Lung microvascular endothelial cell (primary cell): Measurements from ENCODE around the gene ARL16. TPM values are rescaled to one million over a fixed set of nuclear protein-coding genes. Genes with fewer than 3 reads are reported as not detected.

Source experiments
- DNase-seq, 2 donors: peaks; one replicate each; pipeline versions ENCODE4 v3.0.0 to v3.0.0-alpha.2; 2010; ENCODE audit warnings: low read depth in 2 of 2
- total RNA-seq: library from RNA; depleted of rRNA; stranded (reverse); fragments of >200 nt; gene quantifications from 2 replicates; pipeline ENCODE4 v1.2.1, GENCODE V29; 2014

Gene ARL16
- total RNA-seq, 1 donor from 2014 or later, result 28.6 TPM

GRCh38 chr17:81713004-81713555 is 29.5 kb upstream of the ARL16 start:
- DNase-seq, result no peak

- DNase-seq, result peak; percentile 42 to 46
Observed at GRCh38 chr17:81712468-81713003, 28.9 kb upstream of the ARL16 start.

GRCh38 chr17:81711814-81712467 is 28.3 kb upstream of the ARL16 start, which contains the start of gene SLC25A10:
SLC25A10 (plus strand) TSS chr17:81712284; CDS start chr17:81712427, 143 bp downstream.
- peak; percentile 75 to 82 for DNase-seq

- DNase-seq, result peak in 1 of 2 donors; percentile 37
Observed at GRCh38 chr17:81710514-81711308, 27.1 kb upstream of the ARL16 start.

GRCh38 chr17:81708739-81709185 is 25.2 kb upstream of the ARL16 start:
- DNase-seq, result no peak

- DNase-seq, result no peak
Observed at GRCh38 chr17:81707725-81708646, 24.4 kb upstream of the ARL16 start.

- DNase-seq, result no peak
Observed at GRCh38 chr17:81706757-81707624, 23.4 kb upstream of the ARL16 start.

- no peak for DNase-seq
Observed at GRCh38 chr17:81706232-81706611, 22.6 kb upstream of the ARL16 start.

GRCh38 chr17:81705518-81706231 is 22.1 kb upstream of the ARL16 start:
- no peak for DNase-seq

GRCh38 chr17:81703747-81704654 is 20.4 kb upstream of the ARL16 start:
- DNase-seq, result no peak

- DNase-seq, result peak; percentile 95
Observed at GRCh38 chr17:81702934-81703746, 19.5 kb upstream of the ARL16 start, which contains the start of gene MRPL12. MRPL12 (plus strand) TSS chr17:81703367; CDS start chr17:81703502, 135 bp downstream.

GRCh38 chr17:81701288-81702071 is 17.9 kb upstream of the ARL16 start:
- no peak for DNase-seq

- no peak for DNase-seq
Observed at GRCh38 chr17:81700353-81701287, 17.0 kb upstream of the ARL16 start.

GRCh38 chr17:81697261-81698044 is 13.9 kb upstream of the ARL16 start:
- no peak for DNase-seq
